Suprapubic skin (tissue), 4 donors: ENCODE measurements around the gene CGNL1.

Experiments used
- CTCF ChIP-seq, 2 donors: fragments of 200-600 bp in 1 of 2; fragments of 450-650 bp in 1 of 2; sonication (generic) in 1 of 2; IDR thresholded peaks; one replicate each; pipeline ENCODE4 v1.5.1; 2016 to 2019; ENCODE audit warnings: antibody characterized with exemption in 2 of 2, mild to moderate bottlenecking in 1 of 2, moderate library complexity in 1 of 2
- POLR2A ChIP-seq, 2 donors: fragments of 450-650 bp; IDR thresholded peaks; one replicate each; pipeline ENCODE4 v1.6.1; 2017; ENCODE audit warnings: antibody characterized with exemption in 2 of 2, mild to moderate bottlenecking in 2 of 2, moderate library complexity in 2 of 2
- POLR2AphosphoS5 ChIP-seq, 3 donors: sonication (generic); formaldehyde crosslinking; IDR thresholded peaks; one replicate each; pipeline ENCODE4 v1.6.1; 2017; ENCODE audit warnings: antibody characterized with exemption in 3 of 3

- TF ChIP-seq CTCF (IDR thresholded peaks at IDR 0.05) (no peak), POLR2A (IDR thresholded peaks at IDR 0.05) (no peak), POLR2AphosphoS5 (IDR thresholded peaks at IDR 0.05) (no peak)
Observed at GRCh38 chr15:57518779-57519405, 142.6 kb downstream of the CGNL1 start.
